Measurements from ENCODE around the gene ZBED6. TPM values are rescaled to one million over a fixed set of nuclear protein-coding genes. Genes with fewer than 3 reads are reported as not detected.

Gene ZBED6
- total RNA-seq, 1 experiment from 2014 or later = 13.4 TPM

DNA sequence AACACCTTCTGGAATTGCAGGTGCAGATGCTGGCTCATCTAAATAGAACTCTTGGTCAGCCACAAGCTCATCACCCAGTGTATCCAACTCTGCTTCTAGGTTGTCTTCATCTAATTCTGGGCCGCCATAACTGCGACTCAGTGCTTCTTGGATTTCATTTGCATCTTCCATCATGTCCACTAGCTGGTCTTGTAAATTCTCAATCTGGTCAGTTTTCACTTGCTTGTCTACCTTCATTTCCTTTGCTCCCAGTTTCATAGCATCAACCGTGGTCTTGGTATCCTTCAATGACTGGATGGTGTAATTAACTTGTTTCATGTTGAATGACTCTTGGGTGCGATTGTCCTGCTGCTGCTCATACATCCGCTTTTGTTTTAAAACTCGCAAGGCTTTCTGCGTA lies 10.3 kb downstream of the ZBED6 start:
- DNase-seq (ENCODE audit: low spot score) = no peak
- Mint-ChIP-seq H3K4me1 (peaks cover 3% of the 10 kb centered on the region; the same call in 1 of the 2 replicates), H3K27me3 (ENCODE audit: low read depth) (no peaks in the 10 kb centered on the region; the same call in 1 of the 2 replicates), H3K36me3 (peaks cover 41% of the 10 kb centered on the region), H3K9me3 (no peaks in the 10 kb centered on the region), H3K27ac (no peak overlapping the region), H3K4me3 (no peak overlapping the region)
- ATAC-seq = no peak
- ChIA-PET CTCF (no interaction called here), POLR2A (no interaction called here)
- TF ChIP-seq ETV6 (CRISPR knock-in tag; IDR thresholded peaks at IDR 0.05) = no peak
- TF ChIP-seq NR1H2 (CRISPR knock-in tag; IDR thresholded peaks at IDR 0.05) = no peak
- no peak for TF ChIP-seq PRRX2 (CRISPR knock-in tag; IDR thresholded peaks at IDR 0.05)
- no peak for TF ChIP-seq ZNF396 (CRISPR knock-in tag; IDR thresholded peaks at IDR 0.05; ENCODE audit: borderline replicate concordance)
- TF ChIP-seq, protein P1, sequence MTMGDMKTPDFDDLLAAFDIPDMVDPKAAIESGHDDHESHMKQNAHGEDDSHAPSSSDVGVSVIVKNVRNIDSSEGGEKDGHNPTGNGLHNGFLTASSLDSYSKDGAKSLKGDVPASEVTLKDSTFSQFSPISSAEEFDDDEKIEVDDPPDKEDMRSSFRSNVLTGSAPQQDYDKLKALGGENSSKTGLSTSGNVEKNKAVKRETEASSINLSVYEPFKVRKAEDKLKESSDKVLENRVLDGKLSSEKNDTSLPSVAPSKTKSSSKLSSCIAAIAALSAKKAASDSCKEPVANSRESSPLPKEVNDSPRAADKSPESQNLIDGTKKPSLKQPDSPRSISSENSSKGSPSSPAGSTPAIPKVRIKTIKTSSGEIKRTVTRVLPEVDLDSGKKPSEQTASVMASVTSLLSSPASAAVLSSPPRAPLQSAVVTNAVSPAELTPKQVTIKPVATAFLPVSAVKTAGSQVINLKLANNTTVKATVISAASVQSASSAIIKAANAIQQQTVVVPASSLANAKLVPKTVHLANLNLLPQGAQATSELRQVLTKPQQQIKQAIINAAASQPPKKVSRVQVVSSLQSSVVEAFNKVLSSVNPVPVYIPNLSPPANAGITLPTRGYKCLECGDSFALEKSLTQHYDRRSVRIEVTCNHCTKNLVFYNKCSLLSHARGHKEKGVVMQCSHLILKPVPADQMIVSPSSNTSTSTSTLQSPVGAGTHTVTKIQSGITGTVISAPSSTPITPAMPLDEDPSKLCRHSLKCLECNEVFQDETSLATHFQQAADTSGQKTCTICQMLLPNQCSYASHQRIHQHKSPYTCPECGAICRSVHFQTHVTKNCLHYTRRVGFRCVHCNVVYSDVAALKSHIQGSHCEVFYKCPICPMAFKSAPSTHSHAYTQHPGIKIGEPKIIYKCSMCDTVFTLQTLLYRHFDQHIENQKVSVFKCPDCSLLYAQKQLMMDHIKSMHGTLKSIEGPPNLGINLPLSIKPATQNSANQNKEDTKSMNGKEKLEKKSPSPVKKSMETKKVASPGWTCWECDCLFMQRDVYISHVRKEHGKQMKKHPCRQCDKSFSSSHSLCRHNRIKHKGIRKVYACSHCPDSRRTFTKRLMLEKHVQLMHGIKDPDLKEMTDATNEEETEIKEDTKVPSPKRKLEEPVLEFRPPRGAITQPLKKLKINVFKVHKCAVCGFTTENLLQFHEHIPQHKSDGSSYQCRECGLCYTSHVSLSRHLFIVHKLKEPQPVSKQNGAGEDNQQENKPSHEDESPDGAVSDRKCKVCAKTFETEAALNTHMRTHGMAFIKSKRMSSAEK (CRISPR knock-in tag; IDR thresholded peaks at IDR 0.05; ENCODE audit: borderline replicate concordance) = no peak
- no peak for TF ChIP-seq NFE2L1 (CRISPR knock-in tag; IDR thresholded peaks at IDR 0.05)
- TF ChIP-seq HMGA2 (CRISPR knock-in tag; IDR thresholded peaks at IDR 0.05) = no peak
- TF ChIP-seq FOXK1 (CRISPR knock-in tag; IDR thresholded peaks at IDR 0.05) = no peak
- no peak for TF ChIP-seq ZNF219 (CRISPR knock-in tag; IDR thresholded peaks at IDR 0.05; ENCODE audit: borderline replicate concordance)
- no peak for TF ChIP-seq SOX15 (CRISPR knock-in tag; IDR thresholded peaks at IDR 0.05)
- TF ChIP-seq, protein P2, sequence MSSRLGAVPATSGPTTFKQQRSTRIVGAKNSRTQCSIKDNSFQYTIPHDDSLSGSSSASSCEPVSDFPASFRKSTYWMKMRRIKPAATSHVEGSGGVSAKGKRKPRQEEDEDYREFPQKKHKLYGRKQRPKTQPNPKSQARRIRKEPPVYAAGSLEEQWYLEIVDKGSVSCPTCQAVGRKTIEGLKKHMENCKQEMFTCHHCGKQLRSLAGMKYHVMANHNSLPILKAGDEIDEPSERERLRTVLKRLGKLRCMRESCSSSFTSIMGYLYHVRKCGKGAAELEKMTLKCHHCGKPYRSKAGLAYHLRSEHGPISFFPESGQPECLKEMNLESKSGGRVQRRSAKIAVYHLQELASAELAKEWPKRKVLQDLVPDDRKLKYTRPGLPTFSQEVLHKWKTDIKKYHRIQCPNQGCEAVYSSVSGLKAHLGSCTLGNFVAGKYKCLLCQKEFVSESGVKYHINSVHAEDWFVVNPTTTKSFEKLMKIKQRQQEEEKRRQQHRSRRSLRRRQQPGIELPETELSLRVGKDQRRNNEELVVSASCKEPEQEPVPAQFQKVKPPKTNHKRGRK (CRISPR knock-in tag; IDR thresholded peaks at IDR 0.05; ENCODE audit: borderline replicate concordance) = no peak
- TF ChIP-seq, protein P3, sequence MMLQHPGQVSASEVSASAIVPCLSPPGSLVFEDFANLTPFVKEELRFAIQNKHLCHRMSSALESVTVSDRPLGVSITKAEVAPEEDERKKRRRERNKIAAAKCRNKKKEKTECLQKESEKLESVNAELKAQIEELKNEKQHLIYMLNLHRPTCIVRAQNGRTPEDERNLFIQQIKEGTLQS (CRISPR knock-in tag; conservative IDR thresholded peaks at IDR 0.05) = no peak
- TF ChIP-seq CREM (CRISPR knock-in tag; IDR thresholded peaks at IDR 0.05) = no peak
- TF ChIP-seq ESRRA (CRISPR knock-in tag; IDR thresholded peaks at IDR 0.05; ENCODE audit: borderline replicate concordance) = no peak
- no peak for TF ChIP-seq RELA (CRISPR knock-in tag; IDR thresholded peaks at IDR 0.05; ENCODE audit: borderline replicate concordance)

DNA sequence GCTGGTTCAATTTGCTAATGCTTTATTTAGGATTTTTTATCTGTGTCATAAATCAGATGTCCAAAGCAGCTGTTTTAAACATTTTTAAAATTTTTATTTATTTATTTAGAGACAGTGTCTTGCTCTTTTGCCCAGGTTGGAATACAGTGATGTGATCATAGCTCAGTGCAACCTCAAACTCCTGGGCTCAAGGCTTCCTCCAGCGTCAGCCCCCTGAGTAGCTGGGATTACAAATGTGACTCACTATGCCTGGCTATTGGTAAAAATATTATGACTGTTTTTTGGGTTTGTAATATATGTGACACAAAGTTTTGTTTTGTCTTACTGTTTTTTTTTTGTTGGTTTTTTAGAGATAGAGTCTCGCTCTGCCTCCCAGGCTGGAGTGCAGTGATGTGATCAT lies 11.8 kb downstream of the ZBED6 start:
- H3K4me3 Mint-ChIP-seq = no peak overlapping the region
- H3K27me3 Mint-ChIP-seq (ENCODE audit: low read depth) = no peaks in the 10 kb centered on the region; the same call in 1 of the 2 replicates
- no peaks in the 10 kb centered on the region for H3K9me3 Mint-ChIP-seq
- ATAC-seq (no peak), DNase-seq (ENCODE audit: low spot score) (no peak)
- H3K36me3 Mint-ChIP-seq = peaks cover 49% of the 10 kb centered on the region
- ChIA-PET POLR2A (no interaction called here), CTCF (interaction anchor here (0.6 kb wide), 1 partner anchor 181 kb away, joined by 3 read pairs; the partner anchor contains the start of gene ATP2B4)
- H3K4me1 Mint-ChIP-seq = peaks cover 3% of the 10 kb centered on the region; the same call in 1 of the 2 replicates
- no peak overlapping the region for H3K27ac Mint-ChIP-seq
- TF ChIP-seq, protein P4, sequence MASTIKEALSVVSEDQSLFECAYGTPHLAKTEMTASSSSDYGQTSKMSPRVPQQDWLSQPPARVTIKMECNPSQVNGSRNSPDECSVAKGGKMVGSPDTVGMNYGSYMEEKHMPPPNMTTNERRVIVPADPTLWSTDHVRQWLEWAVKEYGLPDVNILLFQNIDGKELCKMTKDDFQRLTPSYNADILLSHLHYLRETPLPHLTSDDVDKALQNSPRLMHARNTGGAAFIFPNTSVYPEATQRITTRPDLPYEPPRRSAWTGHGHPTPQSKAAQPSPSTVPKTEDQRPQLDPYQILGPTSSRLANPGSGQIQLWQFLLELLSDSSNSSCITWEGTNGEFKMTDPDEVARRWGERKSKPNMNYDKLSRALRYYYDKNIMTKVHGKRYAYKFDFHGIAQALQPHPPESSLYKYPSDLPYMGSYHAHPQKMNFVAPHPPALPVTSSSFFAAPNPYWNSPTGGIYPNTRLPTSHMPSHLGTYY (CRISPR knock-in tag; IDR thresholded peaks at IDR 0.05) = no peak
- TF ChIP-seq, protein P5, sequence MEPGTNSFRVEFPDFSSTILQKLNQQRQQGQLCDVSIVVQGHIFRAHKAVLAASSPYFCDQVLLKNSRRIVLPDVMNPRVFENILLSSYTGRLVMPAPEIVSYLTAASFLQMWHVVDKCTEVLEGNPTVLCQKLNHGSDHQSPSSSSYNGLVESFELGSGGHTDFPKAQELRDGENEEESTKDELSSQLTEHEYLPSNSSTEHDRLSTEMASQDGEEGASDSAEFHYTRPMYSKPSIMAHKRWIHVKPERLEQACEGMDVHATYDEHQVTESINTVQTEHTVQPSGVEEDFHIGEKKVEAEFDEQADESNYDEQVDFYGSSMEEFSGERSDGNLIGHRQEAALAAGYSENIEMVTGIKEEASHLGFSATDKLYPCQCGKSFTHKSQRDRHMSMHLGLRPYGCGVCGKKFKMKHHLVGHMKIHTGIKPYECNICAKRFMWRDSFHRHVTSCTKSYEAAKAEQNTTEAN (CRISPR knock-in tag; IDR thresholded peaks at IDR 0.05) = no peak
- TF ChIP-seq HMGA2 (CRISPR knock-in tag; IDR thresholded peaks at IDR 0.05) (no peak), GABPB1 (CRISPR knock-in tag; IDR thresholded peaks at IDR 0.05) (no peak), NFE2L1 (CRISPR knock-in tag; IDR thresholded peaks at IDR 0.05) (no peak), ZNF219 (CRISPR knock-in tag; IDR thresholded peaks at IDR 0.05; ENCODE audit: borderline replicate concordance) (no peak)
- TF ChIP-seq, protein P6, sequence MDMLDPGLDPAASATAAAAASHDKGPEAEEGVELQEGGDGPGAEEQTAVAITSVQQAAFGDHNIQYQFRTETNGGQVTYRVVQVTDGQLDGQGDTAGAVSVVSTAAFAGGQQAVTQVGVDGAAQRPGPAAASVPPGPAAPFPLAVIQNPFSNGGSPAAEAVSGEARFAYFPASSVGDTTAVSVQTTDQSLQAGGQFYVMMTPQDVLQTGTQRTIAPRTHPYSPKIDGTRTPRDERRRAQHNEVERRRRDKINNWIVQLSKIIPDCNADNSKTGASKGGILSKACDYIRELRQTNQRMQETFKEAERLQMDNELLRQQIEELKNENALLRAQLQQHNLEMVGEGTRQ (CRISPR knock-in tag; IDR thresholded peaks at IDR 0.05) = no peak
- TF ChIP-seq, protein P3 (CRISPR knock-in tag; conservative IDR thresholded peaks at IDR 0.05) = no peak
- TF ChIP-seq, protein P7, sequence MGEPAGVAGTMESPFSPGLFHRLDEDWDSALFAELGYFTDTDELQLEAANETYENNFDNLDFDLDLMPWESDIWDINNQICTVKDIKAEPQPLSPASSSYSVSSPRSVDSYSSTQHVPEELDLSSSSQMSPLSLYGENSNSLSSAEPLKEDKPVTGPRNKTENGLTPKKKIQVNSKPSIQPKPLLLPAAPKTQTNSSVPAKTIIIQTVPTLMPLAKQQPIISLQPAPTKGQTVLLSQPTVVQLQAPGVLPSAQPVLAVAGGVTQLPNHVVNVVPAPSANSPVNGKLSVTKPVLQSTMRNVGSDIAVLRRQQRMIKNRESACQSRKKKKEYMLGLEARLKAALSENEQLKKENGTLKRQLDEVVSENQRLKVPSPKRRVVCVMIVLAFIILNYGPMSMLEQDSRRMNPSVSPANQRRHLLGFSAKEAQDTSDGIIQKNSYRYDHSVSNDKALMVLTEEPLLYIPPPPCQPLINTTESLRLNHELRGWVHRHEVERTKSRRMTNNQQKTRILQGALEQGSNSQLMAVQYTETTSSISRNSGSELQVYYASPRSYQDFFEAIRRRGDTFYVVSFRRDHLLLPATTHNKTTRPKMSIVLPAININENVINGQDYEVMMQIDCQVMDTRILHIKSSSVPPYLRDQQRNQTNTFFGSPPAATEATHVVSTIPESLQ (CRISPR knock-in tag; IDR thresholded peaks at IDR 0.05) = no peak
- TF ChIP-seq, protein P8, sequence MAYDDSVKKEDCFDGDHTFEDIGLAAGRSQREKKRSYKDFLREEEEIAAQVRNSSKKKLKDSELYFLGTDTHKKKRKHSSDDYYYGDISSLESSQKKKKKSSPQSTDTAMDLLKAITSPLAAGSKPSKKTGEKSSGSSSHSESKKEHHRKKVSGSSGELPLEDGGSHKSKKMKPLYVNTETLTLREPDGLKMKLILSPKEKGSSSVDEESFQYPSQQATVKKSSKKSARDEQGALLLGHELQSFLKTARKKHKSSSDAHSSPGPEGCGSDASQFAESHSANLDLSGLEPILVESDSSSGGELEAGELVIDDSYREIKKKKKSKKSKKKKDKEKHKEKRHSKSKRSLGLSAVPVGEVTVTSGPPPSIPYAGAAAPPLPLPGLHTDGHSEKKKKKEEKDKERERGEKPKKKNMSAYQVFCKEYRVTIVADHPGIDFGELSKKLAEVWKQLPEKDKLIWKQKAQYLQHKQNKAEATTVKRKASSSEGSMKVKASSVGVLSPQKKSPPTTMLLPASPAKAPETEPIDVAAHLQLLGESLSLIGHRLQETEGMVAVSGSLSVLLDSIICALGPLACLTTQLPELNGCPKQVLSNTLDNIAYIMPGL (CRISPR knock-in tag; IDR thresholded peaks at IDR 0.05) = no peak

Measured in WTC11 (cell line).